HEK293 (cell line): Measurements from ENCODE around the gene RNF121.

ENCODE experiments used
- CTCF ChIA-PET: fragments of 350-600 bp; formaldehyde crosslinking; extraction: SDS; loops from one replicate; lab custom pipeline; 2021; ENCODE audit warnings: antibody characterized with exemption; lab: Yijun Ruan, JAX
- POLR2A ChIA-PET: fragments of 300-600 bp; formaldehyde crosslinking; extraction: SDS; loops from one replicate; lab custom pipeline; 2020; ENCODE audit warnings: antibody characterized with exemption, inconsistent platforms; lab: Yijun Ruan, JAX
- H3K27ac ChIP-seq: fragments of 200-500 bp; sonication (Bioruptor generic); 2 replicates; pipeline ENCODE4 v1.5.1; 2014; ENCODE audit warnings: low read depth, low read length, control low read depth, inconsistent platforms; ENCODE audit errors: extremely low read depth
- H3K36me3 ChIP-seq, 2 experiments: fragments of 200-500 bp in 1 of 2; sonication (Bioruptor generic) in 1 of 2; 1 replicate in 1 of 2; 2 replicates in 1 of 2; pipeline ENCODE4 v1.5.1; 2014 to 2017; ENCODE audit warnings: inconsistent platforms in 2 of 2, low read length in 2 of 2; ENCODE audit not compliant: control insufficient read depth in 2 of 2, insufficient read depth in 1 of 2
- H3K4me1 ChIP-seq: fragments of 200-500 bp; sonication (Bioruptor generic); 2 replicates; pipeline ENCODE4 v1.5.1; 2014; ENCODE audit warnings: mild to moderate bottlenecking, low read length, inconsistent platforms; ENCODE audit not compliant: control insufficient read depth, insufficient read depth
- H3K4me3 ChIP-seq: 2 replicates; pipeline ENCODE4 v1.5.1; 2011; ENCODE audit warnings: low read depth, mild to moderate bottlenecking, control low read depth, low read length, moderate library complexity
- H3K9me3 ChIP-seq: fragments of 200-500 bp; sonication (Bioruptor generic); 2 replicates; pipeline ENCODE4 v1.5.1; 2014; ENCODE audit warnings: low read depth, low read length, inconsistent platforms; ENCODE audit not compliant: control insufficient read depth, insufficient read depth
- CTCF ChIP-seq: fragments of 450-650 bp; formaldehyde crosslinking; IDR thresholded peaks from 2 replicates; pipeline ENCODE4 v1.5.1; 2016; ENCODE audit warnings: missing biosample characterization, missing genetic modification characterization
- GLI4 ChIP-seq: fragments of 450-650 bp; formaldehyde crosslinking; IDR thresholded peaks from 2 replicates; pipeline ENCODE4 v1.5.1; 2016; ENCODE audit warnings: missing biosample characterization, missing genetic modification characterization
- KLF16 ChIP-seq: fragments of 450-650 bp; formaldehyde crosslinking; IDR thresholded peaks from 2 replicates; pipeline ENCODE4 v1.5.1; 2017; ENCODE audit warnings: missing biosample characterization, missing genetic modification characterization
- KLF9 ChIP-seq: fragments of 450-650 bp; formaldehyde crosslinking; IDR thresholded peaks from 2 replicates; pipeline ENCODE4 v1.5.1; 2016; ENCODE audit warnings: missing biosample characterization, missing genetic modification characterization, low read depth
- ZNF221 ChIP-seq: fragments of 450-650 bp; formaldehyde crosslinking; IDR thresholded peaks from 2 replicates; pipeline ENCODE4 v1.5.1; 2017; ENCODE audit warnings: missing biosample characterization, missing genetic modification characterization, borderline replicate concordance
- ZNF239 ChIP-seq: fragments of 450-650 bp; formaldehyde crosslinking; IDR thresholded peaks from 2 replicates; pipeline ENCODE4 v1.5.1; 2016; ENCODE audit warnings: missing biosample characterization, missing genetic modification characterization
- ZNF26 ChIP-seq: fragments of 450-650 bp; formaldehyde crosslinking; IDR thresholded peaks from 2 replicates; pipeline ENCODE4 v1.5.1; 2016; ENCODE audit warnings: missing biosample characterization, missing genetic modification characterization
- ZNF302 ChIP-seq: fragments of 450-650 bp; formaldehyde crosslinking; IDR thresholded peaks from 2 replicates; pipeline ENCODE4 v1.5.1; 2016; ENCODE audit warnings: missing biosample characterization, missing genetic modification characterization, low read depth
- ZNF423 ChIP-seq: fragments of 450-650 bp; formaldehyde crosslinking; IDR thresholded peaks from 2 replicates; pipeline ENCODE4 v1.5.1; 2016; ENCODE audit warnings: missing biosample characterization, missing genetic modification characterization
- ZNF639 ChIP-seq: fragments of 450-650 bp; formaldehyde crosslinking; IDR thresholded peaks from 2 replicates; pipeline ENCODE4 v1.5.1; 2016; ENCODE audit warnings: missing biosample characterization, missing genetic modification characterization
- ZNF664 ChIP-seq: fragments of 450-650 bp; formaldehyde crosslinking; IDR thresholded peaks from 2 replicates; pipeline ENCODE4 v1.5.1; 2016; ENCODE audit warnings: missing biosample characterization, missing genetic modification characterization
- ZNF768 ChIP-seq: fragments of 450-650 bp; formaldehyde crosslinking; IDR thresholded peaks from 2 replicates; pipeline ENCODE4 v1.5.1; 2018; ENCODE audit warnings: missing biosample characterization, mild to moderate bottlenecking, missing genetic modification characterization

RNF121 gene

GRCh38 chr11:72024069-72024754, 95.4 kb downstream of the RNF121 start:
- CTCF ChIA-PET = interaction anchor here (0.6 to 7.3 kb wide), 40 partner anchors 9 to 424 kb away, joined by 3 to 184 read pairs (median 8); partner anchors contain the start of genes ANAPC15, CLPB, LAMTOR1 and RNF121
- POLR2A ChIA-PET = interaction anchor here (1.1 to 1.3 kb wide), 2 partner anchors 81 to 159 kb away, joined by 3 to 4 read pairs; partner anchors contain the start of gene TOMT
- H3K4me3 ChIP-seq = no peak overlapping the region
- no peaks in the 10 kb centered on the region for H3K4me1 ChIP-seq
- no peaks in the 10 kb centered on the region for H3K9me3 ChIP-seq
- H3K27ac ChIP-seq = no peak overlapping the region
- H3K36me3 ChIP-seq = peaks cover 12 to 85% of the 10 kb centered on the region in 2 experiments; a peak in 2 of 3 replicates
- TF ChIP-seq GLI4 (no peak), ZNF639 (tag by site-specific recombination) (no peak), KLF9 (tag by site-specific recombination) (no peak), ZNF221 (tag by site-specific recombination) (no peak), ZNF26 (no peak), ZNF423 (tag by site-specific recombination) (no peak), KLF16 (tag by site-specific recombination) (no peak), CTCF (tag by site-specific recombination) (no peak)

GRCh38 chr11:72026090-72026489, 97.2 kb downstream of the RNF121 start:
- no peaks in the 10 kb centered on the region for H3K4me1 ChIP-seq
- no peak overlapping the region for H3K4me3 ChIP-seq
- H3K27ac ChIP-seq = no peak overlapping the region
- H3K9me3 ChIP-seq = no peaks in the 10 kb centered on the region
- ChIA-PET CTCF (interaction anchor here (0.9 to 7.3 kb wide), 17 partner anchors 9 to 418 kb away, joined by 3 to 184 read pairs (median 9); partner anchors contain the start of genes RNF121 and XNDC1N), POLR2A (interaction anchor here (0.8 to 2.2 kb wide), 3 partner anchors 14 to 68 kb away, joined by 3 to 9 read pairs (median 3); no protein-coding TSS in a partner anchor)
- peaks cover 11 to 76% of the 10 kb centered on the region in 2 experiments; a peak in 2 of 3 replicates for H3K36me3 ChIP-seq
- TF ChIP-seq ZNF664 (tag by site-specific recombination) = peak; percentile 60; the same call in 1 of the 2 replicates
- TF ChIP-seq ZNF768 (tag by site-specific recombination) = no peak
- TF ChIP-seq ZNF302 (tag by site-specific recombination) = no peak

GRCh38 chr11:72030472-72031045, 101.7 kb downstream of the RNF121 start:
- Histone ChIP-seq H3K27ac (no peak overlapping the region), H3K4me1 (no peaks in the 10 kb centered on the region), H3K9me3 (no peaks in the 10 kb centered on the region), H3K36me3 (peaks cover 19 to 60% of the 10 kb centered on the region in 2 experiments; a peak in 2 of 3 replicates)
- CTCF ChIA-PET = interaction anchor here (0.6 to 3.5 kb wide), 6 partner anchors 9 to 384 kb away, joined by 3 to 18 read pairs (median 6); no protein-coding TSS in a partner anchor
- no peak for TF ChIP-seq ZNF239 (tag by site-specific recombination)
- TF ChIP-seq, all 188 proteins: peak for 0
- no peak overlapping the region for H3K4me3 ChIP-seq
- POLR2A ChIA-PET = no interaction called here
